Measurements from ENCODE around the gene ZNF660. TPM values are rescaled to one million over a fixed set of nuclear protein-coding genes. Genes with fewer than 3 reads are reported as not detected.
"Not testable (repeated sequence)": the region's sequence is repeated elsewhere in the genome, so short reads cannot be mapped to it uniquely, and the experiment has no call there.

Gene ZNF660
- total RNA-seq, 3 donors from 2014 or later, result 2.0 to 4.0 (median 3.1) TPM

GRCh38 chr3:44557074-44557473, 27.7 kb upstream of the ZNF660 start:
- intact Hi-C loops (cut with DNase I; ENCODE audit: low total_unique reads), result no loop called here
- TF ChIP-seq POLR2AphosphoS5 (IDR thresholded peaks at IDR 0.05), result no peak
- no peak for TF ChIP-seq POLR2A (IDR thresholded peaks at IDR 0.05)
- no peak for TF ChIP-seq CTCF (IDR thresholded peaks at IDR 0.05)
- Histone ChIP-seq H3K9me3 (peaks cover 5% of the 10 kb centered on the region in 2 donors), H3K4me3 (no peak overlapping the region), H3K36me3 (no peaks in the 10 kb centered on the region), H3K4me1 (peaks cover 0 to 10% of the 10 kb centered on the region in 2 donors), H3K27me3 (peaks cover 0 to 2% of the 10 kb centered on the region in 2 donors), H3K27ac (no peak overlapping the region)
- DNase-seq (ENCODE audit: low spot score in 2 of 2), result no peak

DNA sequence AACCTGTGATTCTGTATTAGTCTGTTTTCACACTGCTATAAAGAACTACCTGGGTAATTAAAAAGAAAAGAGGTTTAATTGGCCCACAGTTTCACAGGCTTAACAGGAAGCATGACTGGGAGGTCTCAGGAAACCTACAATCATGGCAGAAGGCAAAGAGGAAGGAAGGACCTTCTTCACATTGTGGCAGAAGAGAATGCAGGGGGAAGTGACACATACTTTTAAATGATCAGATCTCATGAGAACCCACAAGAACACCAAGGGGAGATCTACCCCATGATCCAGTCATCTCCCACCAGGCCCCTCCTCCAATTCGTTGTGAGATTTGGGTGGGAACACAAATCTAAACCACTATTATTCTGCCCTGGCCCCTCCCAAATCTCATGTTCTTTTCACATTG, 23.7 kb upstream of the ZNF660 start:
- no peak for DNase-seq (ENCODE audit: low spot score in 2 of 2)
- no peaks in the 10 kb centered on the region for H3K27me3 ChIP-seq
- H3K27ac ChIP-seq, result no peak overlapping the region
- intact Hi-C loops (cut with DNase I; ENCODE audit: low total_unique reads), result no loop called here
- no peaks in the 10 kb centered on the region for H3K36me3 ChIP-seq
- peaks cover 0 to 5% of the 10 kb centered on the region in 2 donors for H3K4me1 ChIP-seq
- peaks cover 6 to 7% of the 10 kb centered on the region in 2 donors for H3K9me3 ChIP-seq
- no peak overlapping the region for H3K4me3 ChIP-seq
- no peak for TF ChIP-seq CTCF (IDR thresholded peaks at IDR 0.05)
- TF ChIP-seq POLR2A (IDR thresholded peaks at IDR 0.05), result no peak
- TF ChIP-seq POLR2AphosphoS5 (IDR thresholded peaks at IDR 0.05), result no peak

- intact Hi-C loops (cut with DNase I; ENCODE audit: low total_unique reads), result no loop called here
- Histone ChIP-seq H3K27me3 (no peaks in the 10 kb centered on the region), H3K36me3 (no peaks in the 10 kb centered on the region), H3K4me3 (no peak overlapping the region), H3K27ac (no peak overlapping the region), H3K9me3 (peaks cover 6 to 7% of the 10 kb centered on the region in 2 donors), H3K4me1 (no peaks in the 10 kb centered on the region)
- no peak for TF ChIP-seq CTCF (IDR thresholded peaks at IDR 0.05)
- TF ChIP-seq POLR2AphosphoS5 (IDR thresholded peaks at IDR 0.05), result no peak
- TF ChIP-seq POLR2A (IDR thresholded peaks at IDR 0.05), result no peak
- no peak for DNase-seq (ENCODE audit: low spot score in 2 of 2)
These were observed 22.6 kb upstream of the ZNF660 start for GRCh38 chr3:44562147-44562546.

DNA sequence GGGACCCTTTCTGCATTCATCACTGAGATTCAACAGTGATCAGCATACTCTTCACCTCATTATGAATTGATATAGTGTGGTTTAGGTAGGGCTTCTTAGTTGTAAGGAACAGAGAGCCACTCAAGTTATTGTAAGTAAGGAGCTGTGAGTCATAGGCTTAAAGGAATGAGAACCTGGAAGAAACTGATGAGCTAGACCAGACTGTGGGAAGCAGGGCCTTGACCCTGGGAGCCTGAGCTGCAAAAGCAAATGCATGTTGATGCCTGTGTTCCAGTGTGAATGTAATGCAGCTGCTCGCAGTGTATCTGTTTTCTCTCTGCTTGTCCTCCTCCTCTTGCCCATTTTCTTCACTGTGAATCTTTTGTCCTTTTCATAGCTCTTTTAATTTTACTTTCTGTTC, 16.2 kb upstream of the ZNF660 start:
- DNase-seq (ENCODE audit: low spot score in 2 of 2), result no peak
- H3K4me3 ChIP-seq, result no peak overlapping the region
- intact Hi-C loops (cut with DNase I; ENCODE audit: low total_unique reads), result no loop called here
- H3K27me3 ChIP-seq, result no peaks in the 10 kb centered on the region
- peaks cover 9% of the 10 kb centered on the region for H3K36me3 ChIP-seq
- TF ChIP-seq CTCF (IDR thresholded peaks at IDR 0.05), result no peak
- TF ChIP-seq POLR2A (IDR thresholded peaks at IDR 0.05), result no peak
- peaks cover 35 to 40% of the 10 kb centered on the region in 2 donors for H3K9me3 ChIP-seq
- H3K4me1 ChIP-seq, result no peaks in the 10 kb centered on the region
- H3K27ac ChIP-seq, result no peak overlapping the region

DNA sequence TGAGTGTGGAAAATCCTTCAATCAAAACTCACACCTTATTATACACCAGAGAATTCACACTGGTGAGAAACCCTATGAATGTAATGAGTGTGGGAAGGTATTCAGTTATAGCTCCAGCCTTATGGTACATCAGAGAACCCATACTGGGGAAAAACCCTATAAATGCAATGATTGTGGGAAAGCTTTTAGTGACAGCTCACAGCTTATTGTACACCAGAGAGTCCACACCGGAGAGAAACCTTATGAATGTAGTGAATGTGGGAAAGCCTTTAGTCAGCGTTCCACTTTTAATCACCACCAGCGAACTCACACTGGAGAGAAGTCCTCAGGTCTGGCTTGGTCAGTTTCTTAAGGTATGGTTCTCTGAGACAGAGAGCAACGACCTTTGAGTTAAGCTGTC, 13.7 kb upstream of the ZNF660 start:
- H3K27ac ChIP-seq, result no peak overlapping the region
- no peak overlapping the region for H3K4me3 ChIP-seq
- H3K4me1 ChIP-seq, result no peaks in the 10 kb centered on the region
- no peaks in the 10 kb centered on the region for H3K27me3 ChIP-seq
- H3K9me3 ChIP-seq, result peaks cover 35 to 40% of the 10 kb centered on the region in 2 donors
- no peak for DNase-seq (ENCODE audit: low spot score in 2 of 2)
- peaks cover 9% of the 10 kb centered on the region for H3K36me3 ChIP-seq
- intact Hi-C loops (cut with DNase I; ENCODE audit: low total_unique reads), result loop anchor here (5.0 kb wide), 1 partner anchor 1331 kb away; no protein-coding TSS in a partner anchor
- no peak for TF ChIP-seq POLR2AphosphoS5 (IDR thresholded peaks at IDR 0.05)

- intact Hi-C loops (cut with DNase I; ENCODE audit: low total_unique reads), result no loop called here
- Histone ChIP-seq H3K4me3 (no peak overlapping the region), H3K36me3 (no peaks in the 10 kb centered on the region), H3K27ac (no peak overlapping the region), H3K9me3 (peaks cover 8 to 9% of the 10 kb centered on the region in 2 donors), H3K4me1 (no peaks in the 10 kb centered on the region), H3K27me3 (no peaks in the 10 kb centered on the region)
- no peak for TF ChIP-seq POLR2A (IDR thresholded peaks at IDR 0.05)
- no peak for TF ChIP-seq POLR2AphosphoS5 (IDR thresholded peaks at IDR 0.05)
- no peak for TF ChIP-seq CTCF (IDR thresholded peaks at IDR 0.05)
- no peak for DNase-seq (ENCODE audit: low spot score in 2 of 2)
These were observed 8.2 kb upstream of the ZNF660 start for GRCh38 chr3:44576613-44577012.

DNA sequence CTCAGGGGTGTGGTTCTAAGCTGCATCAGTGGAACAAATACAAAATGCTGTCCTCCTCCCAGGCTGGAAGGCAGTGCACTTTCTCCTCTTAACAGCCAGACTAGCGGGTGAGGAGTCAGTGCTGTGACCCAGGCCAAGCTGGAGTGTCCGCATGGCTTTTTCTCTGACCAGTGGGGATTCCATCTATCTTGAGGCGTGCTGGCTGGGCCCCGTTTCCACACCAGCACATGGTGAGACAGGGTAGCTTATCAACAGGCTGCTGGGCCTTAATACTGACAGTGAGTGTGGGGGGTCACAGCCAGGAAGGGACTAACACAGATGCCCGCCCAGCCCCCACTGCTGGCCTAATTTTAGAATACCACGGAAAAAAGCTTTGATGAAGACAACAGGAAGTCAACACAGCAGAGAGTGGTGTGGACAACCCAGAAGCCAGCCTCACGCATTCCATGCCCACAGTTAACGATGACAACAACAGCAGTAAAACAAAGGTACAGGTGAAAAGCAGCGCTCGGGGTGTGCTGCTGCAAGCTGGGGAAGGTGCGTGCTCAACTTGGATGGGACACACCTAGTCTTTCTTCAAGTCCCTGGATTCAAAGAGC, 7.3 kb upstream of the ZNF660 start:
- H3K36me3 ChIP-seq; H3K9me3 ChIP-seq; DNase-seq (ENCODE audit: low spot score in 2 of 2); H3K27ac ChIP-seq; intact Hi-C loops (cut with DNase I; ENCODE audit: low total_unique reads); H3K27me3 ChIP-seq; H3K4me3 ChIP-seq; H3K4me1 ChIP-seq: not testable (repeated sequence)

- H3K27ac ChIP-seq; H3K4me3 ChIP-seq; H3K9me3 ChIP-seq; DNase-seq (ENCODE audit: low spot score in 2 of 2); intact Hi-C loops (cut with DNase I; ENCODE audit: low total_unique reads); H3K27me3 ChIP-seq; H3K36me3 ChIP-seq; H3K4me1 ChIP-seq: not testable (repeated sequence)
These were observed 6.4 kb upstream of the ZNF660 start for GRCh38 chr3:44578316-44578715.

Measured in breast epithelium (tissue), 4 donors.